Left lobe of liver (tissue), 2 donors: Measurements from ENCODE around the gene VSTM2L. TPM values are rescaled to one million over a fixed set of nuclear protein-coding genes. Genes with fewer than 3 reads are reported as not detected.

ENCODE experiments used
- ATAC-seq: fragments of 200-7000 bp; cut with Tn5 transposase; one replicate; pipeline ENCODE4 v1.9.1; 2020; ENCODE audit warnings: mild to moderate bottlenecking, moderate library complexity
- DNase-seq: peaks from one replicate; pipeline ENCODE4 v3.0.0-alpha.2; 2020; ENCODE audit warnings: low spot score
- total RNA-seq: library from RNA; stranded (reverse); gene quantifications from one replicate; pipeline ENCODE4 v1.2.1, GENCODE V29; 2021
- donor health status: DM: no; HTN: no; CAD: no; lungs with moderate emphysema.
- donor health status: DM: no; HTN: yes; CAD: no.

Gene VSTM2L
- total RNA-seq, 1 donor from 2014 or later, result 4.4 TPM

DNA sequence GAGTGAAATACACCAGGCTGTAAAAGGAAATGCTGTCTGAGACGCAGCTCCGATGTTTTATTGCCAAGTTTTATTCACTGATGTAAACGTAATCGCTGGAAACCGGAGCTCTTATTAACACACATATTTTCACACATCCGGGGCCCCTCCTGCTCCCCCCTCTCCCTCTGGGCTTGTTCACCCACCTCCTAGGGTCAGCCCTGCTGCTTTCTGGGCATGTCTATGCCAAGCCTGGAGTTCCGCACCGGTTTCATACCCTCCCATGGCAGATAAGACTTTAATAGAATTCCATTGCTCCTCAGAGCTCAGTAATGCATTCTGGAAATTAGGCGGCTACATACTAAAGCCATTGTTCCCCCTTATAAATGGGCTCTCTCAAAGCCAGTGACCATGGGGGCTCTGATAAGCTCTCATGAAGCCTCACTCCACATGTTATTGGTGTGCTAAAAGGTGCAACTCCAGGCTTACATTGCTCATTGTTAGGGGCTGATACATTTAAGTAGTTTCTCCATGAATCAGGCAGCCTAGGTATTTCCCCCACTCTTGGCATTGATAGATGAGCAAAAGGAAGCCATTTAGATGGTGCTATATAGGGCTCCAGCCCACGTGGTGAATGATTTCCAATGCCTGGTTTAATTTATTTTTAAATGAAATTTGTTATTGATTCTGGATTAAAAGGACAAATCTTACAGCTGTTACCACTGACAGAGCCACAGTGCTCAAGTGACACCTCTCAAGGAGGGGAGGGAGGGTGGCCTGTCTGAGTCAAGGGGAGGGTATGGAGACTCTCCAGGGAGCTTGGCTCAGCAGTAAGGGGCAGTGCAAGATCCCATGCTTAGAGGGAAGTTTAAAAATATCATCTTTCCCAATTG lies 4.5 kb upstream of the VSTM2L start:
- no peak for DNase-seq
- ATAC-seq, result no peak

DNA sequence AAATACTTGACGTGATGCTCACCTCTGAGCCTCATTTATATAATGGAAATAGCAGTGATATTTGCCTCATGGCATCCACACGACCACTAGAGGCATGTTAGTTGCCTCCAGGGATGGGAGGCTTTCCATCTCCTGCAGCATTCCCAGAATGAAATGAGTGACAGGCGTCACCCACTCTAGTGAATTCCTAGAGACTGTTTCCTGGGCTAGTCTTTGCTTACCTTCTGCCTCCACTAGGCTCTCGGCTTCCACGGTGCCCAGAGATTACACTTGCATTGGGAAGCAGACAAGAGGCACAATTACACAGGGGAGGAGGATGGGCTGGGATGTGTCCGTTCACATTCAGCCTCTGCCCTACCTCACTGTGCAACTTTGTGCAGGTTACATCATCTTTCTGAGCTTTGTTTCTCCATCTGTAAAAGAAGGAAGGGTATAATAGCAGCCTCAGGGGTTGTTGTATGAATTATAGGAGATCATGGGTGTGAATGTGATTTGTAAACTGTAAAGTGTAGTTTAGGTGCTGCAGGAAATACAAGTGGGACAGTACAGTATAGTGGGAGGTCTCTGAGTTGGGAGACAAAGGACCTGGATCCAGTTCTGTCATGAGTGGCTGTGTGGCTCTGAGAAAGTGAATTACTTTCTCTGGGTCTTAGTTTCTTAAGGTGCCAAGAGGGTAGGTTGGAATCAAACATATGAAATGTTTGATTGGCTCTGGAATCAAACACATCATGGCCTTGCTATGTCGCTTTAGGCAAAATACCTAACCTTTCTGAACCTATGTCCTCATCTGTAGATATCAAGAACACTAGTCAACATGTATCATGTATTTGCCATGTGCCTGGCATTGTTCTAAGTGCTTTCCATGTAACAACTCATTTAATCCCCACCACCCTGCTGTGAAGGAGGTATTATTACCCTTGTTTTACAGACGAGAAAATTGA lies 3.6 kb upstream of the VSTM2L start:
- ATAC-seq (no peak), DNase-seq (no peak)

GRCh38 chr20:37901240-37901639 lies 1.7 kb upstream of the VSTM2L start:
- no peak for ATAC-seq
- DNase-seq, result no peak

DNA sequence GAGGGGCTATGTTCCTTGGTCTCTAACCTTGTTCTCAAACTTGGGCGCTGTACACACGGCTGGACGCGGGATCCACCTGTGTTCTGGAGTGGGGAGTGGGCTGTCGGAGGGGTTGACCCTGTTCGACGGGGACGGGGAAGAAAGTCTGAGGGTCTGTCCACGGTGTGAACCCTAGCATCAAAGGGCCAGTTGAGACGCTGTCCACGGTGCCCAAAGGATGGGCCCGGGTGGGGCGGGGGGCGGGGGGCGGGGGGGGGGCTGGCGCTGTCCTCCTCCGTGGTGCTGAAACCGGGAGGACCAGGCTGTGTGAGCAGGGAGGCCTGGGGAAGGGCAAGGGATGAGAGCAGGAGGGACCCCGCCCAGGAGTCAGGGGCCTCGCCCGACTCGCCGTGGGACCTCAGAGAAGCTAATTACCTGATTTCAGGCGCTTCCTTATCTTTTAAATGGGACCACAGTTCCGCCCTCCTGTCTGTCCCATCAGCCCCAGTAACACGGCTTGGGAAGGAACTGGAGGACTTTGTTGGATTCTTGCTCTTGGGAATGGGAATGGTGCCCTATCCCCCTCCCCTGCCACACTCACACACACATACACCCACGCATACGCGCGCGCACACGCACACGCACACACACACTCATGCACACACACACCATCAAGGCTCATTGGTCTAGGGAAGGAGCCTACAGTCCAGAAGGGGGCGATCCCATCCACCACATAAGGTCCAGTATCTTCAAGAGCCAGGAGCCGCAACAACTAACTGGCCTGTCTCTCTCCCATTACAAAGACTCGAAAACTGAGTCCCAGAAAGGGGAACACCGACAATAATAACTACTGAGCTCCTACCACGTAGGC lies 1.0 kb upstream of the VSTM2L start:
- ATAC-seq, result peak; percentile 89

GRCh38 chr20:37903317-37904007 lies 535 bp downstream of the VSTM2L start:
- peak; percentile 8 for ATAC-seq

More for the DNA sequence above, 1.0 kb upstream of the VSTM2L start:
- peak; percentile 63 for DNase-seq

GRCh38 chr20:37904008-37904642 lies 1.2 kb downstream of the VSTM2L start:
- ATAC-seq, result no peak
- no peak for DNase-seq

More at GRCh38 chr20:37903317-37904007, 535 bp downstream of the VSTM2L start:
- DNase-seq, result no peak

- no peak for ATAC-seq
- no peak for DNase-seq
Measured at GRCh38 chr20:37904845-37905373, 2.0 kb downstream of the VSTM2L start.

GRCh38 chr20:37905671-37906613 lies 3.0 kb downstream of the VSTM2L start:
- no peak for ATAC-seq
- no peak for DNase-seq

DNA sequence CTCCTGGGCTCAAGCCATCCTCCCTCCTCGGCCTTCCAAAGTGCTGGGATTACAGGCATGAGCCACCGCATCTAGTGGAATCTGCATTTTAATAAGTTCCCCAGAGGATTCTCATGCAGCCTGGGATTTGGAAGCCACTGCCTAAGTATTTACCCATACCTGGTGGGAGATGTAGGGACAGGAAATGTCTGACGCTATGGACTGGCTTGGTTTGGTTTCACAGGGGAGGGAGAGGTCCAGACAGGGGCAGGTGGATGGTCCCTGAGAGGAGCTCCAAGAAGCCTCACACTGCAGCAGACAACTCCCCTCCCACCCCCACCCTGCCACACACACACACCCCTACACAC lies 4.4 kb downstream of the VSTM2L start:
- no peak for DNase-seq
- no peak for ATAC-seq

- no peak for DNase-seq
- no peak for ATAC-seq
Measured at GRCh38 chr20:37907677-37908401, 4.9 kb downstream of the VSTM2L start.

GRCh38 chr20:37911261-37911660 lies 8.3 kb downstream of the VSTM2L start:
- ATAC-seq, result no peak
- no peak for DNase-seq

DNA sequence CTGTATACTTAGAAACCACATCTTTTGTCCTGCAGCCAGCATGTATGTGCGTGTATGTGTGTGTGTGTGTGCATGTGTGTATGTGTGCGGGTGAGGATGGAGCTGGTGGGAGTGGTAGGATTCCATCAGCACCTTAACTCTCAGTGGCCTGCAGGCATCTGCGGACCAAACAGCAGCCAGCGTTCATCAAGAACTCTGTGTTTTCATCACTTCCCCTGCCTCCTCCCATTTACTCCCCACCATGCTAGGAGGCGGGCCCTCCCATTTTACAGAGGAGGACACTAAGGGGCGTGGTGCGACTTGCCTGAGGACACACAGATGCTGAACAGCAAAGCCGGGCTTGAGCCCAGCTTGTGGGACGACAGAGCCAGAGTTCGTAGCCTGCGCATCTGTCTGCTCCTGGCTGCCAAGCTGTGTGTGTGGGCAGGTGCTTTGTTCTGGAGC lies 8.9 kb downstream of the VSTM2L start:
- no peak for DNase-seq

GRCh38 chr20:37912874-37913273 lies 9.9 kb downstream of the VSTM2L start:
- ATAC-seq (no peak), DNase-seq (no peak)

More for the DNA sequence above, 8.9 kb downstream of the VSTM2L start:
- ATAC-seq, result no peak

GRCh38 chr20:37913567-37914366 lies 10.8 kb downstream of the VSTM2L start:
- ATAC-seq (no peak), DNase-seq (no peak)

DNA sequence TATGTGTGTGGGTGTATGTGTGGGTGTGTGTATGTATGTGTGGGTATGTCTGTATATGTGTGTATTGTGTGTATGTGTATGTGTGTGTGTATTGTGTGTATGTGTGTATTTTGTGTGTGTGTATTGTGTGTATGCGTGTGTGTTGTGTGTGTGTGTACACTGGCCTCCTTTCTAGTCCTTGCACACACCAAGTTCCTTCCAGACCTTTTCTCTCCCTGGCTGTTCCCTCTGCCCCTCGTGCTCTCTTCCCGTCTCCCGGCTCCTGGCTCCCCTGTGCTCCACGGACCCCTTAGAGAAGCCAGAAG lies 11.4 kb downstream of the VSTM2L start:
- ATAC-seq (no peak), DNase-seq (no peak)

DNA sequence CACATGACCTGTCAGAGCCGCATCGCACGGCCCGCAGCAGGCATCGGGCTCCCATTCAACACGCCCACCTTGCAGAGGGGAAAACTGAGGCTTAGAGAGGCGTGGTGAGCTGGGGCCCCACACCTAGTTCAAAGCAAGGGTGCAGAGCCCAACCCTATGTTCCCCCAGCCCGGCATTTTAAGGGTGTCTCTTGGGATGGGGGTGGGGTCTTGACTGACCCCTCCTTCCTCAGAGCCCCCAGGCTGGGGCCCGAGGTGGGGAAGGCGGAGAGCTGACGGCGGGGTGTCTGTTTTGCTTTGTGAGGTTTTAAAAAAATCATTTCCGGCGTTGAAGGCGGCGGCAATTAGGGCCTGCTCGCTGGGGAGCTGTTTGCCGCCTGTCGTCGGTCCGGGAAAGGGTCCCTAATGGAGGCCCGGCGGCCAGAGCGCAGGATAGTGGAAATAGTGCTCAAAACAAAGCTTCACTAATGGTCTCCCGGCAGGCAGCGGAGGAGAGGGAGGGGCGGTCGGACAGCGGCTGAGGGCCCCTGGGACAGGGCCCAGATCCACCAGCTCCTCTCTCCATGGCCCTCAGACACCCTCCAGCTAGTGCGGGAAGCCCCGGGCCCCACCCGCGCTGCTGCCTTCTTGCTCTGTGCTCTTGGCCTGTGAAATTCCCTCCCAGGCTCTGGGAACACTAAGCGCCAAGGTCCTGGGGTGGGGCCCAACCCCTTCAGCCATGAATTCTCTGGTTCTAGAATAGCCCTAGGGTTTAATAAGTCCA lies 11.9 kb downstream of the VSTM2L start:
- no peak for DNase-seq
- ATAC-seq, result peak; percentile 17
